Measurements from ENCODE around the gene GTPBP2. TPM values are rescaled to one million over a fixed set of nuclear protein-coding genes. Genes with fewer than 3 reads are reported as not detected.

GTPBP2 gene
- total and polyA plus RNA-seq, 2 donors (not counting 1 experiment from before 2014, with no cell fraction given) = 80.8 to 103 TPM

DNA sequence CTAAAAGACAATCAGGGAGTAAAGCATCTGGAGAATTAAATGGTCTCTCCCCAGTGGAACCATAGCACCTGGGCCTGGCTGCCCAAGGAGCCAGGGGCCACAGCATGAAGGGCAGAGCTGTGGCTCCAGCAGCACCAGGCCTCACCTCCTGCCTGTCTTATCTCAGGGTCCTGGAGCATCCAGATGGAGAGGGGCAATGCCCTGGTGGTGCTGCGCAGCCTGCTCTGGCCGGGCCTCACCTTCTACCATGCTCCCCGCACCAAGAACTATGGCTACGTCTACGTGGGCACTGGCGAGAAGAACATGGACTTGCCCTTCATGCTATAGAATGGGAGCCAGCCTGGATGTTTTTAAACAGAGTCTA, 41.5 kb upstream of the GTPBP2 start:
- Mint-ChIP-seq H3K4me1 (peaks cover 19% of the 10 kb centered on the region), H3K4me3 (no peak overlapping the region), H3K9me3 (ENCODE audit: insufficient read depth) (no peaks in the 10 kb centered on the region), H3K27me3 (no peaks in the 10 kb centered on the region), H3K27ac (no peak overlapping the region)
- Histone ChIP-seq H3K9ac (ENCODE audit: low read length) (no peak overlapping the region), H3K36me3 (replicated peaks in 1 of 2; ENCODE audit: control extremely low read depth in 1 of 2, control insufficient read depth in 1 of 2, extremely low read depth in 1 of 2, insufficient read depth in 2 of 2, low read length in 1 of 2) (peaks cover 5 to 41% of the 10 kb centered on the region in 2 experiments), H3K27ac (ENCODE audit: low read length in 2 of 2) (no peak overlapping the region), H3K27me3 (replicated peaks in 1 of 4; ENCODE audit: control extremely low read depth in 1 of 4, control insufficient read depth in 3 of 4, insufficient read depth in 4 of 4, low read length in 3 of 4) (no peaks in the 10 kb centered on the region), H3K4me2 (replicated peaks; ENCODE audit: low read depth, low read length, poor library complexity, severe bottlenecking) (no peak overlapping the region), H3K9me3 (ENCODE audit: control extremely low read depth in 1 of 3, control insufficient read depth in 2 of 3, insufficient read depth in 1 of 3, low read length in 2 of 3) (no peaks in the 10 kb centered on the region), H3K79me2 (ENCODE audit: control insufficient read depth, insufficient read depth, low read length) (no peaks in the 10 kb centered on the region), H3K4me1 (ENCODE audit: control insufficient read depth in 2 of 2, insufficient read depth in 2 of 2, low read length in 2 of 2) (peaks cover 13 to 15% of the 10 kb centered on the region in 2 donors), H2AFZ (ENCODE audit: insufficient read depth, low read depth, low read length, poor library complexity, severe bottlenecking) (no peak overlapping the region), H3K4me3 (ENCODE audit: control extremely low read depth in 1 of 5, extremely low read depth in 1 of 5, insufficient read depth in 1 of 5, low read depth in 2 of 5, low read length in 4 of 5) (no peak overlapping the region), H4K20me1 (ENCODE audit: control insufficient read depth, insufficient read depth, low read length, poor library complexity, severe bottlenecking) (no peaks in the 10 kb centered on the region)
- 100% methylated on average over 6 of the region's 6 CpGs for WGBS (ENCODE audit: insufficient coverage)
- ChIA-PET CTCF (interaction anchor here (0.8 to 7.9 kb wide), 4 partner anchors 98 to 409 kb away, joined by 3 to 102 read pairs (median 34); partner anchors contain the start of gene VEGFA), POLR2A (no interaction called here)
- ATAC-seq (ENCODE audit: low read depth) (no peak), DNase-seq (no peak)
- intact Hi-C loops (cut with micrococcal nuclease) = no loop called here
- TF ChIP-seq CTCF (IDR thresholded peaks at IDR 0.05) = no peak
- no peak for TF ChIP-seq EZH2 (IDR thresholded peaks at IDR 0.05; ENCODE audit: borderline replicate concordance, insufficient read depth, low read depth, low read length, poor library complexity, severe bottlenecking)

DNA sequence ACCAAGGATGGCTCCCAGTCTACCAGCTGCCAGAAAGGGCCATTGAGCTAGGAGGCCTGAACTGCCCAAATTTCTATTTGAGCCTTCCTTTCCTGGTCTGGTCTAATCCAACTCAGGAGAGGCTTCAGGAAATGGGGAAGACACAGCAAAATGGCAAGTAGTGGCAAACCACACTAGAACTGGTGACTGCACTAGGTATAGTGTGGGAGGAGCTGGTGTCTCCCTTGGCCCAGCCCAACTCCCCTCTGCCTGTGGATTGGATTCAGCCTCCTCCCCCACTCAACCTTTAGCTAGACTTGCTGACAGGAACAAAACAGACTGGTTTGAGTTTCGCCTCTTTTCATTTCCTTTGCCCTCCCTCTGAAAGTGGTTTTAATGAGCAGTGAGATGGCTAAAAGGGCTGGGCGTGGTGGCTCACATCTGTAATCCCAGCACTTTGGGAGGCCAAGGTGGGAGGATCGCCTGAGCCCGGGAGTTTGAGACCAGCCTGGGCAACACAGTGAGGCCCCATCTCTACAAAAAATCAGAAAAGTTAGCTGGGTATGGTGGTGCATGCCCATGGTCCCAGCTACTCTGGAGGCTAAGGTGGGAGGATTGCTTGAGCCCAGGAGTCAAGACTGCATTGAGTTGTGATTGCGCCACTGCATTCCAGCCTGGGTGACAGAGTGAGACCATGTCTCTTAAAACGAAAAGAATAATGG, 41.0 kb upstream of the GTPBP2 start:
- Histone ChIP-seq H3K4me3 (ENCODE audit: control extremely low read depth in 1 of 5, extremely low read depth in 1 of 5, insufficient read depth in 1 of 5, low read depth in 2 of 5, low read length in 4 of 5) (no peak overlapping the region), H4K20me1 (ENCODE audit: control insufficient read depth, insufficient read depth, low read length, poor library complexity, severe bottlenecking) (no peaks in the 10 kb centered on the region), H3K27ac (ENCODE audit: low read length in 2 of 2) (no peak overlapping the region), H3K9ac (ENCODE audit: low read length) (no peak overlapping the region), H2AFZ (ENCODE audit: insufficient read depth, low read depth, low read length, poor library complexity, severe bottlenecking) (no peak overlapping the region), H3K4me1 (ENCODE audit: control insufficient read depth in 2 of 2, insufficient read depth in 2 of 2, low read length in 2 of 2) (peaks cover 13 to 15% of the 10 kb centered on the region in 2 donors), H3K79me2 (ENCODE audit: control insufficient read depth, insufficient read depth, low read length) (no peaks in the 10 kb centered on the region), H3K4me2 (replicated peaks; ENCODE audit: low read depth, low read length, poor library complexity, severe bottlenecking) (no peak overlapping the region), H3K9me3 (ENCODE audit: control extremely low read depth in 1 of 3, control insufficient read depth in 2 of 3, insufficient read depth in 1 of 3, low read length in 2 of 3) (no peaks in the 10 kb centered on the region), H3K36me3 (replicated peaks in 1 of 2; ENCODE audit: control extremely low read depth in 1 of 2, control insufficient read depth in 1 of 2, extremely low read depth in 1 of 2, insufficient read depth in 2 of 2, low read length in 1 of 2) (peaks cover 5 to 36% of the 10 kb centered on the region in 2 experiments), H3K27me3 (replicated peaks in 1 of 4; ENCODE audit: control extremely low read depth in 1 of 4, control insufficient read depth in 3 of 4, insufficient read depth in 4 of 4, low read length in 3 of 4) (no peaks in the 10 kb centered on the region)
- ATAC-seq (ENCODE audit: low read depth) = no peak
- TF ChIP-seq CTCF (IDR thresholded peaks at IDR 0.05) = no peak
- TF ChIP-seq EZH2 (IDR thresholded peaks at IDR 0.05; ENCODE audit: borderline replicate concordance, insufficient read depth, low read depth, low read length, poor library complexity, severe bottlenecking) = no peak
- CTCF ChIA-PET = interaction anchor here (0.8 to 7.9 kb wide), 8 partner anchors 55 to 643 kb away, joined by 3 to 102 read pairs (median 7); partner anchors contain the start of genes AARS2 and VEGFA
- DNase-seq = no peak
- intact Hi-C loops (cut with micrococcal nuclease) = loop anchor here (5.0 kb wide), 2 partner anchors 43 to 52 kb away; partner anchors contain the start of gene GTPBP2
- POLR2A ChIA-PET = no interaction called here
- 100% methylated on average over 5 of the region's 6 CpGs for WGBS (ENCODE audit: insufficient coverage)
- Mint-ChIP-seq H3K9me3 (ENCODE audit: insufficient read depth) (no peaks in the 10 kb centered on the region), H3K27me3 (no peaks in the 10 kb centered on the region), H3K4me1 (peaks cover 19% of the 10 kb centered on the region), H3K27ac (no peak overlapping the region), H3K4me3 (no peak overlapping the region)
